ENCODE results near the gene FYB2.

DNA sequence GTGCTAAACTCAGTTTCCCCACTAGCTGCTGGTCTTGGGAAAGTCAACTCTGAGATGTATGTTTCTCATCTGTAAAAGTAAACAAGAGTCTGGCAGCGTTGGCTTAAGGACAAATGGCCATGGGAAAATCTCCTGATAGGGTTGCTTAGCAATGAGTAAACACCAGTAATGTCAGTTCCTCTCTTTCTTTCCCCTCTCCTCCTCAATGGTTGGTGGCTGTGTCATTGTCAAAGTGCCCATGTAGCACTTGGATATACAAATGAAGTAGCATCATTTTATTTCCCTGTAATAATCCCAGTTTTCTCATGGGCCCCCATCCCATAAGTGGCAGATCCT is 2.2 kb upstream of the FYB2 start:
- no peak for TF ChIP-seq JUN (IDR thresholded peaks at IDR 0.05)
- TF ChIP-seq, protein P1, sequence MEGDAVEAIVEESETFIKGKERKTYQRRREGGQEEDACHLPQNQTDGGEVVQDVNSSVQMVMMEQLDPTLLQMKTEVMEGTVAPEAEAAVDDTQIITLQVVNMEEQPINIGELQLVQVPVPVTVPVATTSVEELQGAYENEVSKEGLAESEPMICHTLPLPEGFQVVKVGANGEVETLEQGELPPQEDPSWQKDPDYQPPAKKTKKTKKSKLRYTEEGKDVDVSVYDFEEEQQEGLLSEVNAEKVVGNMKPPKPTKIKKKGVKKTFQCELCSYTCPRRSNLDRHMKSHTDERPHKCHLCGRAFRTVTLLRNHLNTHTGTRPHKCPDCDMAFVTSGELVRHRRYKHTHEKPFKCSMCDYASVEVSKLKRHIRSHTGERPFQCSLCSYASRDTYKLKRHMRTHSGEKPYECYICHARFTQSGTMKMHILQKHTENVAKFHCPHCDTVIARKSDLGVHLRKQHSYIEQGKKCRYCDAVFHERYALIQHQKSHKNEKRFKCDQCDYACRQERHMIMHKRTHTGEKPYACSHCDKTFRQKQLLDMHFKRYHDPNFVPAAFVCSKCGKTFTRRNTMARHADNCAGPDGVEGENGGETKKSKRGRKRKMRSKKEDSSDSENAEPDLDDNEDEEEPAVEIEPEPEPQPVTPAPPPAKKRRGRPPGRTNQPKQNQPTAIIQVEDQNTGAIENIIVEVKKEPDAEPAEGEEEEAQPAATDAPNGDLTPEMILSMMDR (IDR thresholded peaks at IDR 0.05) = no peak
- no peak for TF ChIP-seq PBX3 (IDR thresholded peaks at IDR 0.05)
- TF ChIP-seq MAZ (IDR thresholded peaks at IDR 0.05; ENCODE audit: borderline replicate concordance, low read depth, low read length) = no peak
- TF ChIP-seq, protein P2, sequence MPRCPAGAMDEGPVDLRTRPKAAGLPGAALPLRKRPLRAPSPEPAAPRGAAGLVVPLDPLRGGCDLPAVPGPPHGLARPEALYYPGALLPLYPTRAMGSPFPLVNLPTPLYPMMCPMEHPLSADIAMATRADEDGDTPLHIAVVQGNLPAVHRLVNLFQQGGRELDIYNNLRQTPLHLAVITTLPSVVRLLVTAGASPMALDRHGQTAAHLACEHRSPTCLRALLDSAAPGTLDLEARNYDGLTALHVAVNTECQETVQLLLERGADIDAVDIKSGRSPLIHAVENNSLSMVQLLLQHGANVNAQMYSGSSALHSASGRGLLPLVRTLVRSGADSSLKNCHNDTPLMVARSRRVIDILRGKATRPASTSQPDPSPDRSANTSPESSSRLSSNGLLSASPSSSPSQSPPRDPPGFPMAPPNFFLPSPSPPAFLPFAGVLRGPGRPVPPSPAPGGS (IDR thresholded peaks at IDR 0.05) = no peak
- no peak for TF ChIP-seq POLR2A (IDR thresholded peaks at IDR 0.05; ENCODE audit: low read length)

Data from A549 (cell line).